ENCODE results near the gene GRID1. TPM values are rescaled to one million over a fixed set of nuclear protein-coding genes. Genes with fewer than 3 reads are reported as not detected.

GRID1 gene
- total RNA-seq, 1 donor from 2014 or later: 9.2 TPM

- H3K4me3 Mint-ChIP-seq: no peak overlapping the region
- no peak for TF ChIP-seq CTCF (conservative IDR thresholded peaks at IDR 0.05)
- no peaks in the 10 kb centered on the region for H3K9me3 Mint-ChIP-seq
- no peak overlapping the region for H3K27ac Mint-ChIP-seq
- no peak for DNase-seq (ENCODE audit: extremely low spot score, unreplicated experiment)
- peaks cover 31% of the 10 kb centered on the region for H3K27me3 Mint-ChIP-seq
- H3K4me1 Mint-ChIP-seq (ENCODE audit: unreplicated experiment): no peaks in the 10 kb centered on the region
- no peaks in the 10 kb centered on the region for H3K36me3 Mint-ChIP-seq
These were observed 166.3 kb downstream of the GRID1 start for GRCh38 chr10:86200269-86200668.

- H3K27ac Mint-ChIP-seq: no peak overlapping the region
- no peaks in the 10 kb centered on the region for H3K36me3 Mint-ChIP-seq
- no peak for TF ChIP-seq CTCF (conservative IDR thresholded peaks at IDR 0.05)
- H3K4me3 Mint-ChIP-seq: no peak overlapping the region
- no peaks in the 10 kb centered on the region for H3K9me3 Mint-ChIP-seq
- peaks cover 31% of the 10 kb centered on the region for H3K27me3 Mint-ChIP-seq
- H3K4me1 Mint-ChIP-seq (ENCODE audit: unreplicated experiment): no peaks in the 10 kb centered on the region
- DNase-seq (ENCODE audit: extremely low spot score, unreplicated experiment): no peak
These were observed 167.6 kb downstream of the GRID1 start for GRCh38 chr10:86199041-86199440.

- no peaks in the 10 kb centered on the region for H3K36me3 Mint-ChIP-seq
- no peak overlapping the region for H3K27ac Mint-ChIP-seq
These were observed 168.3 kb downstream of the GRID1 start for GRCh38 chr10:86198271-86198670.

GRCh38 chr10:86197166-86197790, 169.3 kb downstream of the GRID1 start:
- Mint-ChIP-seq H3K27me3 (peaks cover 31% of the 10 kb centered on the region), H3K36me3 (no peaks in the 10 kb centered on the region), H3K27ac (no peak overlapping the region), H3K4me1 (ENCODE audit: unreplicated experiment) (no peaks in the 10 kb centered on the region), H3K9me3 (no peaks in the 10 kb centered on the region), H3K4me3 (no peak overlapping the region)
- no peak for DNase-seq (ENCODE audit: extremely low spot score, unreplicated experiment)
- no peak for TF ChIP-seq CTCF (conservative IDR thresholded peaks at IDR 0.05)

More at GRCh38 chr10:86198271-86198670, 168.3 kb downstream of the GRID1 start:
- DNase-seq (ENCODE audit: extremely low spot score, unreplicated experiment): no peak
- Mint-ChIP-seq H3K9me3 (no peaks in the 10 kb centered on the region), H3K4me1 (ENCODE audit: unreplicated experiment) (no peaks in the 10 kb centered on the region), H3K4me3 (no peak overlapping the region), H3K27me3 (peaks cover 31% of the 10 kb centered on the region)
- TF ChIP-seq CTCF (conservative IDR thresholded peaks at IDR 0.05): no peak

GRCh38 chr10:86195521-86196157, 171.0 kb downstream of the GRID1 start:
- Mint-ChIP-seq H3K27ac (no peak overlapping the region), H3K36me3 (no peaks in the 10 kb centered on the region), H3K4me3 (no peak overlapping the region), H3K27me3 (peaks cover 30% of the 10 kb centered on the region), H3K4me1 (ENCODE audit: unreplicated experiment) (no peaks in the 10 kb centered on the region), H3K9me3 (no peaks in the 10 kb centered on the region)
- no peak for TF ChIP-seq CTCF (conservative IDR thresholded peaks at IDR 0.05)
- no peak for DNase-seq (ENCODE audit: extremely low spot score, unreplicated experiment)

Measured in type B pancreatic cell (in vitro differentiated cells).